GM19035 (cell line): Measurements from ENCODE around the gene NCSTN.
"Not testable (repeated sequence)": the region's sequence is repeated elsewhere in the genome, so short reads cannot be mapped to it uniquely, and the experiment has no call there.

ENCODE experiments used
- ATAC-seq: cut with Tn5 transposase; IDR thresholded peaks from one replicate; pipeline ENCODE4 v1.9.1; 2021; ENCODE audit not compliant: unreplicated experiment

The NCSTN gene

GRCh38 chr1:160370561-160371345 is 27.6 kb downstream of the NCSTN start:
- ATAC-seq = no peak

GRCh38 chr1:160371346-160371631 is 28.1 kb downstream of the NCSTN start:
- ATAC-seq = no peak

GRCh38 chr1:160371756-160372155 is 28.6 kb downstream of the NCSTN start:
- ATAC-seq = no peak

- ATAC-seq = no peak
These were observed 30.5 kb downstream of the NCSTN start for GRCh38 chr1:160373696-160374095.

GRCh38 chr1:160374306-160375110 is 31.3 kb downstream of the NCSTN start:
- no peak for ATAC-seq

- peak; percentile 55 for ATAC-seq
These were observed 32.8 kb downstream of the NCSTN start for GRCh38 chr1:160375788-160376524.

- peak; percentile 64 for ATAC-seq
These were observed 33.4 kb downstream of the NCSTN start for GRCh38 chr1:160376525-160377131.

GRCh38 chr1:160377585-160378206 is 34.5 kb downstream of the NCSTN start:
- ATAC-seq = no peak

GRCh38 chr1:160384812-160385211 is 41.6 kb downstream of the NCSTN start:
- not testable (repeated sequence) for ATAC-seq

- ATAC-seq = not testable (repeated sequence)
These were observed 45.2 kb downstream of the NCSTN start for GRCh38 chr1:160388406-160388805.

- ATAC-seq = no peak
These were observed 51.5 kb downstream of the NCSTN start for GRCh38 chr1:160394673-160395072.

- ATAC-seq = no peak
These were observed 54.5 kb downstream of the NCSTN start for GRCh38 chr1:160397651-160398050.

- ATAC-seq = no peak
These were observed 55.6 kb downstream of the NCSTN start for GRCh38 chr1:160398823-160399222.

- no peak for ATAC-seq
These were observed 56.5 kb downstream of the NCSTN start for GRCh38 chr1:160399544-160400222.

- ATAC-seq = no peak
These were observed 57.1 kb downstream of the NCSTN start, which contains the start of gene VANGL2 for GRCh38 chr1:160400223-160400645. Gene VANGL2, plus strand, starts transcription at chr1:160400564. Its CDS starts 15,274 bp downstream, at chr1:160415838.

GRCh38 chr1:160400646-160401486 is 57.7 kb downstream of the NCSTN start:
- ATAC-seq = no peak

- no peak for ATAC-seq
These were observed 58.3 kb downstream of the NCSTN start for GRCh38 chr1:160401487-160401805.

GRCh38 chr1:160402001-160402795 is 59.0 kb downstream of the NCSTN start:
- ATAC-seq = no peak

GRCh38 chr1:160403244-160403643 is 60.1 kb downstream of the NCSTN start:
- no peak for ATAC-seq
